Neural cell (in vitro differentiated cells): Measurements from ENCODE around the gene DAD1. TPM values are rescaled to one million over a fixed set of nuclear protein-coding genes. Genes with fewer than 3 reads are reported as not detected.
A peak's percentile ranks its signal among the peaks of the same experiment; 100 is the strongest.
"Not testable (repeated sequence)": the region's sequence is repeated elsewhere in the genome, so short reads cannot be mapped to it uniquely, and the experiment has no call there.

Source experiments
- H2AFZ ChIP-seq: fragments of 200-600, 300-800 bp; sonication (generic), shearing (Covaris generic); 2 replicates; pipeline ENCODE4 v1.6.0; 2014; ENCODE audit warnings: low read depth, mild to moderate bottlenecking, antibody characterized with exemption, low read length, moderate library complexity
- H3F3A ChIP-seq: fragments of 200-600 bp; shearing (Covaris generic); 2 replicates; pipeline ENCODE4 v1.6.1; 2016; ENCODE audit warnings: mild to moderate bottlenecking, moderate library complexity, mixed read lengths, antibody characterized with exemption, low read length; ENCODE audit not compliant: insufficient read depth, poor library complexity, severe bottlenecking
- H3K27ac ChIP-seq: fragments of 200-600, 300-800 bp; sonication (generic), shearing (Covaris generic); 2 replicates; pipeline ENCODE4 v1.5.1; 2014; ENCODE audit warnings: mild to moderate bottlenecking, low read length, moderate library complexity
- H3K27me3 ChIP-seq: fragments of 300-800, 200-600 bp; sonication (generic), shearing (Covaris generic); 2 replicates; pipeline ENCODE4 v1.6.0; 2014; ENCODE audit warnings: mild to moderate bottlenecking, low read depth, low read length, moderate library complexity; ENCODE audit not compliant: insufficient read depth
- H3K36me3 ChIP-seq: fragments of 300-800, 200-600 bp; sonication (generic), shearing (Covaris generic); 2 replicates; pipeline ENCODE4 v1.5.1; 2014; ENCODE audit warnings: mild to moderate bottlenecking, antibody characterized with exemption, low read length, moderate library complexity; ENCODE audit not compliant: insufficient read depth
- H3K4me2 ChIP-seq: fragments of 300-800, 200-600 bp; sonication (generic), shearing (Covaris generic); 2 replicates; pipeline ENCODE4 v1.6.0; 2014; ENCODE audit warnings: mild to moderate bottlenecking, low read length
- H3K4me3 ChIP-seq: fragments of 300-800, 200-600 bp; sonication (generic), shearing (Covaris generic); 2 replicates; pipeline ENCODE4 v1.5.1; 2014; ENCODE audit warnings: mild to moderate bottlenecking, low read length, moderate library complexity
- H3K79me2 ChIP-seq: fragments of 200-600 bp; shearing (Covaris generic); replicated peaks from 2 replicates; pipeline ENCODE4 v1.6.0; 2014; ENCODE audit warnings: mild to moderate bottlenecking, low read length, moderate library complexity; ENCODE audit not compliant: insufficient read depth
- H3K9ac ChIP-seq: fragments of 300-800, 200-600 bp; sonication (generic), shearing (Covaris generic); 2 replicates; pipeline ENCODE4 v1.6.1; 2016; ENCODE audit warnings: mild to moderate bottlenecking, low read length, mixed read lengths
- H3K9me2 ChIP-seq: fragments of 200-600 bp; shearing (Covaris generic); 2 replicates; pipeline ENCODE4 v1.6.1; 2016; ENCODE audit warnings: mild to moderate bottlenecking, low read length, mixed read lengths; ENCODE audit not compliant: insufficient read depth
- H3K9me3 ChIP-seq: fragments of 200-600, 300-800 bp; sonication (generic), shearing (Covaris generic); 2 replicates; pipeline ENCODE4 v1.6.1; 2016; ENCODE audit warnings: mild to moderate bottlenecking, mixed run types, low read length, moderate library complexity, mixed read lengths
- H4K20me1 ChIP-seq: fragments of 200-600 bp; shearing (Covaris generic); 2 replicates; pipeline ENCODE4 v1.6.1; 2016; ENCODE audit warnings: mild to moderate bottlenecking, mixed run types; ENCODE audit not compliant: insufficient read depth
- CTCF ChIP-seq: fragments of 450-650 bp; IDR thresholded peaks from 2 replicates; pipeline ENCODE4 v1.5.1; 2014; ENCODE audit warnings: antibody characterized with exemption, mild to moderate bottlenecking, moderate library complexity; ENCODE audit not compliant: poor library complexity, severe bottlenecking
- EP300 ChIP-seq: fragments of 450-650 bp; conservative IDR thresholded peaks from 2 replicates; pipeline ENCODE4 v1.6.1; 2014; ENCODE audit warnings: antibody characterized with exemption, mild to moderate bottlenecking, moderate library complexity; ENCODE audit not compliant: poor library complexity, severe bottlenecking
- EZH2 ChIP-seq: fragments of 200-600, 300-800 bp; shearing (Covaris generic), sonication (generic); IDR thresholded peaks from 2 replicates; pipeline ENCODE4 v1.6.1; 2014; ENCODE audit warnings: antibody characterized with exemption, low read length, borderline replicate concordance, mild to moderate bottlenecking; ENCODE audit not compliant: insufficient read depth, poor library complexity, severe bottlenecking
- MXI1 ChIP-seq: fragments of 450-650 bp; conservative IDR thresholded peaks from 2 replicates; pipeline ENCODE4 v1.6.1; 2014; ENCODE audit warnings: antibody characterized with exemption, mild to moderate bottlenecking; ENCODE audit not compliant: poor library complexity, severe bottlenecking
- POLR2AphosphoS5 ChIP-seq: IDR thresholded peaks from 2 replicates; pipeline ENCODE4 v1.6.1; 2012
- RAD21 ChIP-seq: fragments of 450-650 bp; conservative IDR thresholded peaks from 2 replicates; pipeline ENCODE4 v1.6.1; 2014; ENCODE audit warnings: antibody characterized with exemption, mild to moderate bottlenecking, moderate library complexity
- REST ChIP-seq: IDR thresholded peaks from 2 replicates; pipeline ENCODE4 v1.6.1; 2012; ENCODE audit warnings: borderline replicate concordance
- SMC3 ChIP-seq: fragments of 450-650 bp; conservative IDR thresholded peaks from 2 replicates; pipeline ENCODE4 v1.6.1; 2014; ENCODE audit warnings: antibody characterized with exemption, mild to moderate bottlenecking, moderate library complexity; ENCODE audit not compliant: poor library complexity
- polyA minus RNA-seq: library from RNA; depleted of rRNA, polyadenylated mRNA; stranded (reverse); fragments of >200 nt; gene quantifications from 2 replicates; pipeline ENCODE4 v1.2.3, GENCODE V29; 2014
- polyA plus RNA-seq: library from polyadenylated mRNA; depleted of rRNA; stranded (reverse); fragments of >200 nt; gene quantifications from 2 replicates; pipeline ENCODE4 v1.2.3, GENCODE V29; 2014

DAD1 gene
- polyA plus RNA-seq (297 and 369 TPM in 2 replicates), polyA minus RNA-seq (110 and 134 TPM in 2 replicates)

GRCh38 chr14:22589096-22589839 is at the start of gene DAD1:
Gene DAD1 (minus strand): TSS chr14:22589224. CDS start chr14:22589157, 67 bp downstream.
- H3K4me3 ChIP-seq: peak within 1 kb of the TSS; percentile 80
- TF ChIP-seq REST: no peak
- TF ChIP-seq POLR2AphosphoS5: peak; percentile 84
- peak; percentile 62 for TF ChIP-seq EP300
- peak; percentile 56 for TF ChIP-seq SMC3
- peak; percentile 27 for TF ChIP-seq RAD21
- TF ChIP-seq EZH2: no peak
- TF ChIP-seq CTCF: peak; percentile 64
- TF ChIP-seq MXI1: peak; percentile 87
- no peaks in the 10 kb centered on the region for H3K9me2 ChIP-seq
- H3K9me3 ChIP-seq: no peaks in the 10 kb centered on the region
- H3K4me2 ChIP-seq: peak within 1 kb of the TSS; percentile 88
- peaks cover 2% of the 10 kb centered on the region for H3K27me3 ChIP-seq
- peaks cover 41% of the 10 kb centered on the region for H3K79me2 ChIP-seq
- H4K20me1 ChIP-seq: no peaks in the 10 kb centered on the region
- no peaks in the 10 kb centered on the region for H3K36me3 ChIP-seq
- H3K9ac ChIP-seq: peak within 1 kb of the TSS; percentile 80
- peak within 1 kb of the TSS; percentile 89 for H2AFZ ChIP-seq
- H3K27ac ChIP-seq: peak within 1 kb of the TSS; percentile 91
- peaks cover 5% of the 10 kb centered on the region for H3F3A ChIP-seq

- not testable (repeated sequence) for H3K27me3 ChIP-seq, H2AFZ ChIP-seq, H3K4me3 ChIP-seq, H3K79me2 ChIP-seq, H3K36me3 ChIP-seq, H3K9me3 ChIP-seq, H4K20me1 ChIP-seq, H3F3A ChIP-seq, H3K4me2 ChIP-seq, H3K27ac ChIP-seq, H3K9ac ChIP-seq, H3K9me2 ChIP-seq
Measured at GRCh38 chr14:22635980-22636379, 47.0 kb upstream of the DAD1 start.
